Cardiac muscle cell (in vitro differentiated cells and primary cell): ENCODE results near the gene VSIG8. TPM values are rescaled to one million over a fixed set of nuclear protein-coding genes. Genes with fewer than 3 reads are reported as not detected.

ENCODE experiments used
- DNase-seq, 2 donors: peaks; one replicate each; pipeline versions ENCODE4 v3.0.0 to v3.0.0-alpha.2; 2010 to 2017; ENCODE audit warnings: low read depth in 1 of 2, low spot score in 1 of 2
- H3K27ac ChIP-seq: fragments of 200-600 bp; sonication (generic); 2 replicates; pipeline ENCODE4 v1.5.1; 2016
- H3K27me3 ChIP-seq: fragments of 200-600 bp; sonication (generic); 2 replicates; pipeline ENCODE4 v1.6.0; 2016; ENCODE audit warnings: control low read depth
- H3K36me3 ChIP-seq: fragments of 200-600 bp; sonication (generic); 2 replicates; pipeline ENCODE4 v1.5.1; 2016; ENCODE audit warnings: control low read depth
- H3K4me1 ChIP-seq: fragments of 200-600 bp; sonication (generic); 2 replicates; pipeline ENCODE4 v1.8.1; 2017; ENCODE audit warnings: low read depth, mild to moderate bottlenecking, mixed run types
- H3K4me3 ChIP-seq: fragments of 200-600 bp; sonication (generic); 2 replicates; pipeline ENCODE4 v1.5.1; 2016; ENCODE audit warnings: mild to moderate bottlenecking
- H3K9me3 ChIP-seq: fragments of 200-600 bp; sonication (generic); 2 replicates; pipeline ENCODE4 v1.5.1; 2017; ENCODE audit warnings: low read depth, mild to moderate bottlenecking, control low read depth
- polyA plus RNA-seq: library from polyadenylated mRNA; unstranded; fragments of >200 nt; fragmentation: Nextera tagmentation; extraction: Ambion mirVana; gene quantifications from 2 replicates; pipeline ENCODE4 v1.2.1, GENCODE V29; 2016
- total RNA-seq: library from RNA; depleted of rRNA; stranded (reverse); fragments of >200 nt; gene quantifications from 2 replicates; pipeline ENCODE4 v1.2.3, GENCODE V29; 2016
- TF ChIP-seq, protein P1 (sequence below): IDR thresholded peaks from 2 replicates; pipeline ENCODE4 v1.5.1; 2012; ENCODE audit warnings: low read depth, mild to moderate bottlenecking, low read length

Gene VSIG8
- total and polyA plus RNA-seq, 2 experiments from 2014 or later: not detected

- no peak overlapping the region for H3K27ac ChIP-seq
These were observed 33.2 kb downstream of the VSIG8 start for GRCh38 chr1:159829273-159829634.

DNA sequence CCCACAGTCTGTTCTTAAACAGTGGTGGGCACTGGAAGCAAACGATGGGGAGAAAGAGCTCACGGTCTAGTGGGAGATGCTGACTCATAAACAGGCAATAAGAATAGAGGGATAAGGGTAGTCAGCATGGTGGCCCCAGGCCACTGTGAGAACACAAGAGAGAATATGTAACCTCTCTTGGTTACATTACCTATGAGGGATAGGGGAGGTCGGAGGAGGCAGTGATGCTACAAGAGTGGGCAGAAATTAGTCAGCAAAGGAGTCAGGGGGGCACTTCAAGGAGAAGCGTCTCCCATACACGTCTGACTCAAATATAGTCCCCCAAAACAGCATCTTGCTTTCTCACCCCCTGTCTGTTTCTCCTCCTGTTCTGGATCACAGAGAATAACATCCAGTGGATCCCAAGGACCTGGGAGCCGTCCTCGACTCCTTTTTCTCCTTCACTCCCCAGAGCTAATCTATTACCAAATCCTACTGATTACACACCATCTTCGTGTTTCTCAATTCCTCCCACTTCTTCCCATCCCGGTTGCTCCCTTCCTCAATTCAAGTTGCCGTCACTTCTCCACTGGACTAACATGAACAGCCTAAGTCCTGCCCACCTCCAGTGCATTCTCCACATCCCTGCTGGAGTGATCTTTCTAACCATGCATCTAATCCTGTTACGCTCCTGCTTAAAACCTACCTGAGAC, 33.7 kb downstream of the VSIG8 start:
- H3K4me3 ChIP-seq: no peak overlapping the region
- H3K9me3 ChIP-seq: no peaks in the 10 kb centered on the region
- no peak overlapping the region for H3K27ac ChIP-seq
- TF ChIP-seq, protein P1, sequence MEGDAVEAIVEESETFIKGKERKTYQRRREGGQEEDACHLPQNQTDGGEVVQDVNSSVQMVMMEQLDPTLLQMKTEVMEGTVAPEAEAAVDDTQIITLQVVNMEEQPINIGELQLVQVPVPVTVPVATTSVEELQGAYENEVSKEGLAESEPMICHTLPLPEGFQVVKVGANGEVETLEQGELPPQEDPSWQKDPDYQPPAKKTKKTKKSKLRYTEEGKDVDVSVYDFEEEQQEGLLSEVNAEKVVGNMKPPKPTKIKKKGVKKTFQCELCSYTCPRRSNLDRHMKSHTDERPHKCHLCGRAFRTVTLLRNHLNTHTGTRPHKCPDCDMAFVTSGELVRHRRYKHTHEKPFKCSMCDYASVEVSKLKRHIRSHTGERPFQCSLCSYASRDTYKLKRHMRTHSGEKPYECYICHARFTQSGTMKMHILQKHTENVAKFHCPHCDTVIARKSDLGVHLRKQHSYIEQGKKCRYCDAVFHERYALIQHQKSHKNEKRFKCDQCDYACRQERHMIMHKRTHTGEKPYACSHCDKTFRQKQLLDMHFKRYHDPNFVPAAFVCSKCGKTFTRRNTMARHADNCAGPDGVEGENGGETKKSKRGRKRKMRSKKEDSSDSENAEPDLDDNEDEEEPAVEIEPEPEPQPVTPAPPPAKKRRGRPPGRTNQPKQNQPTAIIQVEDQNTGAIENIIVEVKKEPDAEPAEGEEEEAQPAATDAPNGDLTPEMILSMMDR: no peak
- H3K27me3 ChIP-seq: no peaks in the 10 kb centered on the region
- H3K4me1 ChIP-seq: no peaks in the 10 kb centered on the region
- peak in 1 of 2 donors; percentile 24 for DNase-seq
- H3K36me3 ChIP-seq: no peaks in the 10 kb centered on the region

More at GRCh38 chr1:159829273-159829634, 33.2 kb downstream of the VSIG8 start:
- Histone ChIP-seq H3K9me3 (no peaks in the 10 kb centered on the region), H3K36me3 (no peaks in the 10 kb centered on the region), H3K4me1 (no peaks in the 10 kb centered on the region), H3K4me3 (no peak overlapping the region), H3K27me3 (no peaks in the 10 kb centered on the region)
- DNase-seq: peak in 1 of 2 donors; percentile 59
- TF ChIP-seq, protein P1: peak; percentile 39

GRCh38 chr1:159828176-159828575, 34.3 kb downstream of the VSIG8 start:
- Histone ChIP-seq H3K4me3 (no peak overlapping the region), H3K36me3 (no peaks in the 10 kb centered on the region), H3K9me3 (no peaks in the 10 kb centered on the region), H3K27ac (no peak overlapping the region), H3K27me3 (no peaks in the 10 kb centered on the region), H3K4me1 (no peaks in the 10 kb centered on the region)
- DNase-seq: no peak
- TF ChIP-seq, protein P1: no peak

DNA sequence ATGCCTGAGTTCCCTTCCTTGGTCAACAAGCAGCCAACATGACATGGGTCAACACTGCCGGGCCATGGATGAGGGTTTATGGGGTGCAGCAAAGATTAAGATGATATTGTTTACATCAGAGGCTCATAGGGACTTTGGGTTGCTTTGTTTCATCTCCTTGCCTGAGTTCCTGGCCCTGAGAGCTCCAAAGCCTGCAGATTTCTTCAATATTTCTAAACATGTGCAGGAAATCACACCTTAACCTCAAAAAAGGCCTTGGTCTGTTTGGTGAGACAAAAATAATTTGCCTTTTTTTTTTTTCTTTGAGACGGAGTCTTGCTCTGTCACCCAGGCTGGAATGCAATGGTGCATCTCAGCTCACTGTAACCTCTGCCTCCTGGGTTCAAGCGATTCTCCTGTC, 34.9 kb downstream of the VSIG8 start:
- H3K4me3 ChIP-seq: no peak overlapping the region
- H3K27me3 ChIP-seq: no peaks in the 10 kb centered on the region
- no peaks in the 10 kb centered on the region for H3K4me1 ChIP-seq
- H3K27ac ChIP-seq: no peak overlapping the region
- H3K9me3 ChIP-seq: no peaks in the 10 kb centered on the region
- no peak for DNase-seq
- H3K36me3 ChIP-seq: no peaks in the 10 kb centered on the region
- TF ChIP-seq, protein P1: no peak

DNA sequence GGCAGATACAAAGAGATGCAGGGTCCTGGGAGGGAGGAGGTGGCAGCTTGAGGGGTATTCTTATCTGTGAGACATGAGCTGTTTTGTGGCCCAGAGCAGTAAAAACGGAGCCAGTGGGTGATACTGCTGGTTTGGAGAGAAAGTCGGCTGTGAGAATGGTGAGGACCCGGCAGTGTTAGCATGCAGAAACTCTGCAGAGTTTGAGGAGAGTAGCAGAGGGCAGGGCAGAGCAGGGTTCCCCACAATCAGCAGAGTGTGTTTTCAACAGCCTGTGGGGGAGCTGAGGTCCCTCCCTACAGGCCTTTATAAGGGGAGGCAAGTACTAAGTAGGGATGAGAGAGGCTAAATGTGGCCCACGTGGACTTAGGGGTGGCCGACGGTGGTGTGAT, 35.4 kb downstream of the VSIG8 start:
- DNase-seq: no peak
- no peak overlapping the region for H3K4me3 ChIP-seq
- no peaks in the 10 kb centered on the region for H3K36me3 ChIP-seq
- H3K27ac ChIP-seq: no peak overlapping the region
- TF ChIP-seq, protein P1: no peak
- no peaks in the 10 kb centered on the region for H3K4me1 ChIP-seq
- H3K27me3 ChIP-seq: no peaks in the 10 kb centered on the region
- H3K9me3 ChIP-seq: no peaks in the 10 kb centered on the region
